B cell (primary cell): Measurements from ENCODE around the gene PARP8. TPM values are rescaled to one million over a fixed set of nuclear protein-coding genes. Genes with fewer than 3 reads are reported as not detected.

ENCODE experiments used
- ATAC-seq: fragments of 200-7000 bp; cut with Tn5 transposase; one replicate; pipeline ENCODE4 v1.10.0; 2021; ENCODE audit warnings: low read depth, mild to moderate bottlenecking, moderate number of reproducible peaks, moderate library complexity
- CTCF ChIA-PET: fragments of 350-600 bp; sonication (Branson Sonifier 250); formaldehyde crosslinking; loops from one replicate; lab custom pipeline; 2021; ENCODE audit warnings: antibody characterized with exemption, inconsistent platforms; lab: Charles Lee
- POLR2A ChIA-PET: fragments of 350-600 bp; sonication (Branson Sonifier 250); formaldehyde crosslinking; loops from one replicate; lab custom pipeline; 2021; ENCODE audit warnings: antibody characterized with exemption; lab: Charles Lee
- DNase-seq: peaks from one replicate; pipeline ENCODE4 v3.0.0; 2013
- H2AFZ ChIP-seq: 2 replicates; pipeline ENCODE4 v1.6.1; 2012; ENCODE audit warnings: mild to moderate bottlenecking, low read depth, low read length; ENCODE audit not compliant: insufficient read depth, poor library complexity, severe bottlenecking
- H3K27ac ChIP-seq, 2 donors: 1 replicate in 1 of 2; 2 replicates in 1 of 2; pipeline ENCODE4 v1.5.1; 2012 to 2013; ENCODE audit warnings: low read length in 2 of 2, mild to moderate bottlenecking in 2 of 2, moderate library complexity in 1 of 2
- H3K27me3 ChIP-seq, 4 experiments: fragments of 200-600 bp in 1 of 4; sonication (generic) in 1 of 4; replicated peaks in 1 of 4; 1 replicate in 2 of 4; 2 replicates in 2 of 4; pipeline versions ENCODE4 v1.6.1 to v1.7.0; 2013 to 2016; ENCODE audit warnings: low read length in 3 of 4, mild to moderate bottlenecking in 2 of 4, mixed read lengths in 1 of 4, moderate library complexity in 1 of 4; ENCODE audit not compliant: insufficient read depth in 4 of 4, control insufficient read depth in 3 of 4; ENCODE audit errors: control extremely low read depth in 1 of 4
- H3K36me3 ChIP-seq, 2 experiments: replicated peaks in 1 of 2; 1 replicate in 1 of 2; 2 replicates in 1 of 2; pipeline versions ENCODE4 v1.6.1 to v1.7.1; 2013; ENCODE audit warnings: low read length in 1 of 2; ENCODE audit not compliant: insufficient read depth in 2 of 2, control insufficient read depth in 1 of 2; ENCODE audit errors: control extremely low read depth in 1 of 2, extremely low read depth in 1 of 2
- H3K4me1 ChIP-seq, 2 donors: fragments of 200-600 bp in 1 of 2; sonication (generic) in 1 of 2; 1 replicate in 1 of 2; 2 replicates in 1 of 2; pipeline versions ENCODE4 v1.5.1 to v1.6.1; 2013 to 2017; ENCODE audit warnings: low read length in 2 of 2; ENCODE audit not compliant: control insufficient read depth in 2 of 2, insufficient read depth in 2 of 2
- H3K4me2 ChIP-seq: replicated peaks from 2 replicates; pipeline ENCODE3; 2012; ENCODE audit warnings: mild to moderate bottlenecking, low read depth, low read length; ENCODE audit not compliant: poor library complexity, severe bottlenecking
- H3K4me3 ChIP-seq, 5 experiments: fragments of 200-600 bp in 1 of 5; sonication (generic) in 1 of 5; 1 replicate in 3 of 5; 2 replicates in 2 of 5; pipeline versions ENCODE4 v1.5.1 to v1.7.0; 2011 to 2016; ENCODE audit warnings: low read length in 4 of 5, mild to moderate bottlenecking in 4 of 5, low read depth in 2 of 5, control low read depth in 1 of 5, moderate library complexity in 1 of 5; ENCODE audit not compliant: insufficient read depth in 1 of 5; ENCODE audit errors: control extremely low read depth in 1 of 5, extremely low read depth in 1 of 5
- H3K79me2 ChIP-seq: fragments of 200-600 bp; sonication (generic); one replicate; pipeline ENCODE4 v1.6.0; 2016; ENCODE audit warnings: low read length; ENCODE audit not compliant: control insufficient read depth, insufficient read depth
- H3K9ac ChIP-seq: fragments of 200-600 bp; sonication (generic); 2 replicates; pipeline ENCODE4 v1.6.1; 2017; ENCODE audit warnings: mild to moderate bottlenecking, low read length, moderate library complexity
- H3K9me3 ChIP-seq, 3 donors: one replicate each; pipeline versions ENCODE4 v1.6.1 to v1.7.1; 2013; ENCODE audit warnings: low read length in 2 of 3; ENCODE audit not compliant: control insufficient read depth in 2 of 3, insufficient read depth in 1 of 3; ENCODE audit errors: control extremely low read depth in 1 of 3
- H4K20me1 ChIP-seq: 2 replicates; pipeline ENCODE4 v1.6.0; 2012; ENCODE audit warnings: mild to moderate bottlenecking, low read length; ENCODE audit not compliant: insufficient read depth, control insufficient read depth, poor library complexity, severe bottlenecking
- H3K27ac Mint-ChIP-seq: one replicate; pipeline ENCODE4 v1.8.0; 2021; ENCODE audit warnings: mixed read lengths
- H3K27me3 Mint-ChIP-seq: one replicate; pipeline ENCODE4 v1.8.0; 2021; ENCODE audit warnings: mixed read lengths
- H3K4me1 Mint-ChIP-seq: one replicate; pipeline ENCODE4 v1.8.0; 2021; ENCODE audit warnings: mixed read lengths
- H3K4me3 Mint-ChIP-seq: one replicate; pipeline ENCODE4 v1.8.0; 2021; ENCODE audit warnings: mixed read lengths
- H3K9me3 Mint-ChIP-seq: one replicate; pipeline ENCODE4 v1.8.0; 2022; ENCODE audit warnings: mixed read lengths; ENCODE audit not compliant: insufficient read depth
- CTCF ChIP-seq: fragments of 200-600 bp; IDR thresholded peaks from one replicate; pipeline ENCODE4 v1.8.0; 2022; ENCODE audit warnings: antibody characterized with exemption, mild to moderate bottlenecking
- EZH2 ChIP-seq: IDR thresholded peaks from 2 replicates; pipeline ENCODE4 v1.6.1; 2012; ENCODE audit warnings: borderline replicate concordance, low read depth, mild to moderate bottlenecking, moderate library complexity, low read length; ENCODE audit not compliant: insufficient read depth, poor library complexity, severe bottlenecking
- WGBS: methylation state at CpG from one replicate; pipeline ENCODE4 v1.1.5; 2013; ENCODE audit warnings: missing lambda C conversion rate; ENCODE audit not compliant: insufficient coverage; 5-methylcytosine and 5-hydroxymethylcytosine counted together
- intact Hi-C: fragments of 100-400 bp; cut with micrococcal nuclease; formaldehyde crosslinking; loops from one replicate; pipeline ENCODE4 v1.10.0; 2022
- polyA plus RNA-seq: library from polyadenylated mRNA; depleted of rRNA; stranded (reverse); fragments of >200 nt; gene quantifications from 2 replicates; pipeline ENCODE4 v1.2.3, GENCODE V29; 2012
- total RNA-seq, 2 donors: library from RNA; stranded (reverse); fragments of 120-200 nt in 1 of 2; gene quantifications; 1 replicate in 1 of 2; 2 replicates in 1 of 2; pipeline versions ENCODE4 v1.2.3 to v1.2.4, GENCODE V29; 2013 to 2022

PARP8 gene
- total and polyA plus RNA-seq, 2 donors (not counting 1 experiment from before 2014, with no cell fraction given): 36.2 to 83.6 TPM

GRCh38 chr5:50798002-50798401, 131.6 kb downstream of the PARP8 start:
- Histone ChIP-seq H3K4me2 (no peak overlapping the region), H4K20me1 (peaks cover 2% of the 10 kb centered on the region), H3K36me3 (peaks cover 16 to 30% of the 10 kb centered on the region in 2 experiments), H3K4me1 (no peaks in the 10 kb centered on the region), H2AFZ (no peak overlapping the region), H3K9ac (no peak overlapping the region), H3K27ac (no peak overlapping the region), H3K9me3 (peaks cover 6 to 8% (median 6%) of the 10 kb centered on the region in 3 donors), H3K4me3 (no peak overlapping the region), H3K27me3 (no peaks in the 10 kb centered on the region), H3K79me2 (no peaks in the 10 kb centered on the region)
- no peak overlapping the region for H3K4me3 Mint-ChIP-seq
- TF ChIP-seq CTCF (no peak), EZH2 (no peak)
- no peak for DNase-seq
- no peak for ATAC-seq
- H3K9me3 Mint-ChIP-seq: peaks cover 4% of the 10 kb centered on the region
- H3K27me3 Mint-ChIP-seq: no peaks in the 10 kb centered on the region
- ChIA-PET POLR2A (no interaction called here), CTCF (no interaction called here)
- intact Hi-C loops: no loop called here
- no peak overlapping the region for H3K27ac Mint-ChIP-seq
- no CpG with 5 or more reads among the region's 2 CpGs for WGBS
- no peaks in the 10 kb centered on the region for H3K4me1 Mint-ChIP-seq

GRCh38 chr5:50799596-50799995, 133.2 kb downstream of the PARP8 start:
- peaks cover 8% of the 10 kb centered on the region for H3K9me3 Mint-ChIP-seq
- peaks cover 19 to 41% of the 10 kb centered on the region in 2 experiments for H3K36me3 ChIP-seq

More at GRCh38 chr5:50799596-50799995, 133.2 kb downstream of the PARP8 start:
- no peak overlapping the region for H3K27ac Mint-ChIP-seq
- no peak overlapping the region for H3K4me3 Mint-ChIP-seq
- no peaks in the 10 kb centered on the region for H3K27me3 Mint-ChIP-seq
- intact Hi-C loops: no loop called here
- no peaks in the 10 kb centered on the region for H3K4me1 ChIP-seq
- H3K9ac ChIP-seq: no peak overlapping the region
- no peak overlapping the region for H3K27ac ChIP-seq
- H3K79me2 ChIP-seq: no peaks in the 10 kb centered on the region
- ChIA-PET POLR2A (no interaction called here), CTCF (no interaction called here)
- H3K9me3 ChIP-seq: peaks cover 6 to 9% (median 9%) of the 10 kb centered on the region in 3 donors
- no peaks in the 10 kb centered on the region for H3K4me1 Mint-ChIP-seq
- peaks cover 3% of the 10 kb centered on the region for H4K20me1 ChIP-seq
- no peaks in the 10 kb centered on the region for H3K27me3 ChIP-seq
- H2AFZ ChIP-seq: no peak overlapping the region
- TF ChIP-seq EZH2 (no peak), CTCF (no peak)
- ATAC-seq (no peak), DNase-seq (no peak)
- no peak overlapping the region for H3K4me3 ChIP-seq
- no CpG with 5 or more reads among the region's 2 CpGs for WGBS
- H3K4me2 ChIP-seq: no peak overlapping the region
